Right lobe of liver (tissue), 6 donors: ENCODE results near the gene SMIM35. TPM values are rescaled to one million over a fixed set of nuclear protein-coding genes. Genes with fewer than 3 reads are reported as not detected.
A peak's percentile ranks its signal among the peaks of the same experiment; 100 is the strongest.
"Not testable (repeated sequence)": the region's sequence is repeated elsewhere in the genome, so short reads cannot be mapped to it uniquely, and the experiment has no call there.

Experiments used
- ATAC-seq, 4 donors: fragments of 200-7000 bp; cut with Tn5 transposase; one replicate each; pipeline ENCODE4 v1.9.1; 2020; ENCODE audit warnings: mild to moderate bottlenecking in 4 of 4, moderate library complexity in 4 of 4
- DNase-seq, 3 donors: peaks; one replicate each; pipeline ENCODE4 v3.0.0-alpha.2; 2020
- H3K27ac ChIP-seq, 3 donors: fragments of 200-600 bp; one replicate each; pipeline ENCODE4 v1.8.0; 2022
- H3K27me3 ChIP-seq, 2 donors: fragments of 200-600 bp; one replicate each; pipeline ENCODE4 v1.8.0; 2022
- H3K36me3 ChIP-seq, 4 donors: fragments of 200-600 bp; sonication (generic) in 1 of 4; one replicate each; pipeline versions ENCODE4 v1.5.1 to v1.8.0; 2017 to 2022; ENCODE audit warnings: control low read depth in 1 of 4
- H3K4me1 ChIP-seq, 4 donors: fragments of 200-600 bp; sonication (generic) in 1 of 4; one replicate each; pipeline versions ENCODE4 v1.5.1 to v1.8.0; 2017 to 2022; ENCODE audit warnings: control low read depth in 1 of 4
- H3K4me3 ChIP-seq, 3 donors: fragments of 200-600 bp; one replicate each; pipeline ENCODE4 v1.8.0; 2022
- H3K9me3 ChIP-seq, 4 donors: fragments of 200-600 bp; sonication (generic) in 1 of 4; one replicate each; pipeline versions ENCODE4 v1.5.1 to v1.8.0; 2017 to 2022; ENCODE audit warnings: control low read depth in 1 of 4
- CTCF ChIP-seq, 4 donors: fragments of 200-600 bp in 3 of 4; fragments of 450-650 bp in 1 of 4; IDR thresholded peaks; one replicate each; pipeline versions ENCODE4 v1.5.1 to v1.8.0; 2016 to 2022; ENCODE audit warnings: antibody characterized with exemption in 4 of 4, mild to moderate bottlenecking in 2 of 4
- POLR2A ChIP-seq: fragments of 450-650 bp; IDR thresholded peaks from one replicate; pipeline ENCODE4 v1.6.1; 2017; ENCODE audit warnings: antibody characterized with exemption, mild to moderate bottlenecking
- WGBS: methylation state at CpG from one replicate; pipeline ENCODE4 v1.1.6; 2018; ENCODE audit warnings: low coverage, low lambda C conversion rate; ENCODE audit not compliant: insufficient coverage; ENCODE audit errors: missing lambda C conversion rate; 5-methylcytosine and 5-hydroxymethylcytosine counted together
- intact Hi-C, 2 donors: fragments of 100-400 bp; cut with DNase I; formaldehyde crosslinking; loops; one replicate each; pipeline versions ENCODE4 v1.11.2 to v1.14.1; 2022
- total RNA-seq, 6 experiments: library from RNA; depleted of rRNA in 2 of 6; stranded (reverse); fragments of >200 nt in 2 of 6; fragmentation: NEBNext Ultra II Directional in 3 of 6; extraction: Animal tissue kit (Norgen Biotek cat#: 25700) in 3 of 6; gene quantifications; one replicate each; pipeline versions ENCODE4 v1.1.0 to v1.2.4, GENCODE V29; 2016 to 2023
- donor health status: DM: no; HTN: yes; CAD: no.
- donor health status: DM: no; HTN: no; CAD: no.
- donor health status: DM: no; HTN: no; CAD: no.
- donor health status: DM: no; HTN: yes; CAD: no.
- donor health status: DM: no; HTN: yes; CAD: no.

SMIM35 gene
- total RNA-seq, 6 experiments from 2014 or later = not detected

GRCh38 chr11:118012083-118012669 is 74.6 kb downstream of the SMIM35 start:
- H3K4me1 ChIP-seq = peaks cover 0 to 10% (median 0%) of the 10 kb centered on the region in 4 donors
- no peaks in the 10 kb centered on the region for H3K9me3 ChIP-seq
- TF ChIP-seq POLR2A = no peak
- no peaks in the 10 kb centered on the region for H3K27me3 ChIP-seq
- no peaks in the 10 kb centered on the region for H3K36me3 ChIP-seq
- ATAC-seq (peak; percentile 37 to 53 (median 44)), DNase-seq (no peak)
- WGBS = 43% methylated on average over 4 of the region's 7 CpGs
- no peak overlapping the region for H3K4me3 ChIP-seq
- H3K27ac ChIP-seq = peak overlapping the region in 2 of 3 donors; percentile 10 to 29
- intact Hi-C loops = no loop called here

GRCh38 chr11:118010738-118011461 is 75.9 kb downstream of the SMIM35 start:
- peaks cover 0 to 10% (median 0%) of the 10 kb centered on the region in 4 donors for H3K4me1 ChIP-seq
- ATAC-seq = peak; percentile 63 to 69 (median 68)
- H3K9me3 ChIP-seq = no peaks in the 10 kb centered on the region
- peak overlapping the region in 2 of 3 donors; percentile 37 to 60 for H3K27ac ChIP-seq
- peak in 2 of 3 donors; percentile 61 to 76 for DNase-seq
- no peak for TF ChIP-seq CTCF (IDR thresholded peaks at IDR 0.05)
- TF ChIP-seq POLR2A = no peak
- H3K36me3 ChIP-seq = no peaks in the 10 kb centered on the region
- intact Hi-C loops = no loop called here
- H3K4me3 ChIP-seq = no peak overlapping the region
- no peaks in the 10 kb centered on the region for H3K27me3 ChIP-seq
- WGBS = 38% methylated on average over 9 of the region's 21 CpGs

- TF ChIP-seq POLR2A (no peak), CTCF (IDR thresholded peaks at IDR 0.05) (no peak)
- Histone ChIP-seq H3K4me1 (peaks cover 0 to 10% (median 0%) of the 10 kb centered on the region in 4 donors), H3K4me3 (no peak overlapping the region), H3K36me3 (no peaks in the 10 kb centered on the region), H3K27ac (peak overlapping the region in 2 of 3 donors; percentile 37 to 60), H3K9me3 (no peaks in the 10 kb centered on the region), H3K27me3 (no peaks in the 10 kb centered on the region)
- 60% methylated on average over 6 of the region's 9 CpGs for WGBS
- DNase-seq (no peak), ATAC-seq (no peak)
- intact Hi-C loops = no loop called here
Measured at GRCh38 chr11:118009864-118010737, 76.7 kb downstream of the SMIM35 start.

GRCh38 chr11:118008271-118008911 is 78.4 kb downstream of the SMIM35 start:
- ATAC-seq (no peak), DNase-seq (no peak)
- Histone ChIP-seq H3K27me3 (no peaks in the 10 kb centered on the region), H3K9me3 (no peaks in the 10 kb centered on the region), H3K4me3 (no peak overlapping the region), H3K4me1 (peaks cover 0 to 10% (median 0%) of the 10 kb centered on the region in 4 donors), H3K36me3 (no peaks in the 10 kb centered on the region), H3K27ac (peak overlapping the region in 1 of 3 donors; percentile 29)
- intact Hi-C loops = no loop called here
- 57% methylated on average over 4 of the region's 4 CpGs for WGBS
- TF ChIP-seq CTCF (IDR thresholded peaks at IDR 0.05) (no peak), POLR2A (no peak)

GRCh38 chr11:118007563-118008270 is 79.0 kb downstream of the SMIM35 start:
- intact Hi-C loops, H3K4me1 ChIP-seq, H3K9me3 ChIP-seq, H3K27me3 ChIP-seq, H3K36me3 ChIP-seq, H3K4me3 ChIP-seq, DNase-seq: not testable (repeated sequence)
- peak overlapping the region in 1 of 3 donors; percentile 29 for H3K27ac ChIP-seq
- WGBS = 57% methylated on average over 10 of the region's 11 CpGs
- peak in 3 of 4 donors; percentile 18 to 32 (median 24) for ATAC-seq
